Endothelial cell of umbilical vein (primary cell): ENCODE results near the gene RGS12.

Experiments
- CTCF ChIP-seq, 2 donors: IDR thresholded peaks; 1 replicate in 1 of 2; 2 replicates in 1 of 2; pipeline ENCODE4 v1.5.1; 2011; ENCODE audit warnings: low read length in 2 of 2, mild to moderate bottlenecking in 2 of 2, moderate library complexity in 2 of 2, control low read depth in 1 of 2, inconsistent platforms in 1 of 2, low read depth in 1 of 2; ENCODE audit not compliant: insufficient read depth in 1 of 2; ENCODE audit errors: extremely low read depth in 1 of 2
- EZH2 ChIP-seq: IDR thresholded peaks from 2 replicates; pipeline ENCODE4 v1.6.1; 2012; ENCODE audit warnings: borderline replicate concordance, low read depth, mild to moderate bottlenecking, moderate library complexity, low read length, inconsistent platforms; ENCODE audit not compliant: severe bottlenecking
- MAX ChIP-seq: IDR thresholded peaks from 2 replicates; pipeline ENCODE4 v1.6.1; 2011; ENCODE audit not compliant: insufficient read depth, insufficient read length
- POLR2AphosphoS5 ChIP-seq: IDR thresholded peaks from 2 replicates; pipeline ENCODE4 v1.6.1; 2012; ENCODE audit warnings: low read depth, mild to moderate bottlenecking, control low read depth, low read length, moderate library complexity; ENCODE audit not compliant: insufficient read depth

- TF ChIP-seq EZH2 (no peak), CTCF (IDR thresholded peaks at IDR 0.05; ENCODE audit: extremely low read depth in 1 of 2, insufficient read depth in 1 of 2, low read depth in 1 of 2, low read length in 2 of 2) (no peak), MAX (no peak), POLR2AphosphoS5 (no peak)
These were observed 14.7 kb downstream of the RGS12 start for GRCh38 chr4:3307486-3307885.
